Measurements from ENCODE around the gene RECK. TPM values are rescaled to one million over a fixed set of nuclear protein-coding genes. Genes with fewer than 3 reads are reported as not detected.

Gene RECK
- total RNA-seq, 1 donor from 2014 or later, result 5.4 TPM

DNA sequence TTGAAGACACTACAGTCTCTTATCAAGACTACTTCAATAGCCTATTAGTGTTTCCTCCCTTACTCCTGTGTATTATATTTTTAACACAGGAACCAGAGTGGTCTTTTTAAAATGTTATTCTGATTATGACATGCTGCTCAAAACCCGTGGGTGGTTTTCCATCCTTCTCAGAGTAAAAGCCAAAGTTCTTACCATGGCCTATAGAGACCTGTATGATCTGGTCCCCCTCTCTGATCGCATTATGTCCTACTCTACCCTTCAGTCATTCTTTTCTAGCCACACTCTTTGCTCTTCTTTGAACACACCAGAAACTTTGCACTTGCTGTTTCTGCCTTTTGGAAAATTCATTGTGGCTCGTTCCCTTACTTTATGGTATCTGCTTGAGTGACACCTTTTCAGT lies 13.8 kb downstream of the RECK start:
- H3K27ac ChIP-seq (replicated peaks), result no peak overlapping the region
- no peaks in the 10 kb centered on the region for H3K27me3 ChIP-seq (ENCODE audit: low read depth)
- intact Hi-C loops (cut with micrococcal nuclease), result no loop called here
- no peaks in the 10 kb centered on the region for H3K36me3 ChIP-seq
- TF ChIP-seq, protein P1, sequence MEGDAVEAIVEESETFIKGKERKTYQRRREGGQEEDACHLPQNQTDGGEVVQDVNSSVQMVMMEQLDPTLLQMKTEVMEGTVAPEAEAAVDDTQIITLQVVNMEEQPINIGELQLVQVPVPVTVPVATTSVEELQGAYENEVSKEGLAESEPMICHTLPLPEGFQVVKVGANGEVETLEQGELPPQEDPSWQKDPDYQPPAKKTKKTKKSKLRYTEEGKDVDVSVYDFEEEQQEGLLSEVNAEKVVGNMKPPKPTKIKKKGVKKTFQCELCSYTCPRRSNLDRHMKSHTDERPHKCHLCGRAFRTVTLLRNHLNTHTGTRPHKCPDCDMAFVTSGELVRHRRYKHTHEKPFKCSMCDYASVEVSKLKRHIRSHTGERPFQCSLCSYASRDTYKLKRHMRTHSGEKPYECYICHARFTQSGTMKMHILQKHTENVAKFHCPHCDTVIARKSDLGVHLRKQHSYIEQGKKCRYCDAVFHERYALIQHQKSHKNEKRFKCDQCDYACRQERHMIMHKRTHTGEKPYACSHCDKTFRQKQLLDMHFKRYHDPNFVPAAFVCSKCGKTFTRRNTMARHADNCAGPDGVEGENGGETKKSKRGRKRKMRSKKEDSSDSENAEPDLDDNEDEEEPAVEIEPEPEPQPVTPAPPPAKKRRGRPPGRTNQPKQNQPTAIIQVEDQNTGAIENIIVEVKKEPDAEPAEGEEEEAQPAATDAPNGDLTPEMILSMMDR (IDR thresholded peaks at IDR 0.05; ENCODE audit: borderline replicate concordance), result no peak
- no peaks in the 10 kb centered on the region for H3K9me3 ChIP-seq (replicated peaks)
- no peak for DNase-seq
- H3K4me3 ChIP-seq, result no peak overlapping the region
- peaks cover 47% of the 10 kb centered on the region for H3K4me1 ChIP-seq

DNA sequence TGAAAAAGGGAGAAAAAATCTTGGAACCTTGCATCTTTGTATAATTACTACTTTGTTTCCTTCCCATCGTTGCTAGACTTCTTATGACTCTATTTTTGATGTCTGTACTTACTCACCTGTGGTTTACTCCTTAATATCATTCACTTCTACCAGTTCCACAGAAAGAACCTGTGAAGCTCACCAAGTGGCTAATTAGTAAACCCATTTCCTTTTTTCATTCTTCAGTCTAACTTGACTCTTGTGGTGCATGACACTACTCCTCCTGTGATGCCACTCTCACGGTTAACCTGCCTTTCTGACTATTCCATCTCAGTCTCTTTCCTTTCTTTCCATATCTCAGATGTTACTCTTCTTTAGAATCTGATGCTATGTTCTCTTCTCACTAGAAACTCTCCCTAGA lies 14.6 kb downstream of the RECK start:
- TF ChIP-seq, protein P1 (IDR thresholded peaks at IDR 0.05; ENCODE audit: borderline replicate concordance), result no peak
- H3K4me1 ChIP-seq, result peaks cover 38% of the 10 kb centered on the region
- no peak for DNase-seq
- intact Hi-C loops (cut with micrococcal nuclease), result no loop called here
- H3K27me3 ChIP-seq (ENCODE audit: low read depth), result no peaks in the 10 kb centered on the region
- no peak overlapping the region for H3K27ac ChIP-seq (replicated peaks)
- H3K9me3 ChIP-seq (replicated peaks), result no peaks in the 10 kb centered on the region
- no peaks in the 10 kb centered on the region for H3K36me3 ChIP-seq
- H3K4me3 ChIP-seq, result no peak overlapping the region

DNA sequence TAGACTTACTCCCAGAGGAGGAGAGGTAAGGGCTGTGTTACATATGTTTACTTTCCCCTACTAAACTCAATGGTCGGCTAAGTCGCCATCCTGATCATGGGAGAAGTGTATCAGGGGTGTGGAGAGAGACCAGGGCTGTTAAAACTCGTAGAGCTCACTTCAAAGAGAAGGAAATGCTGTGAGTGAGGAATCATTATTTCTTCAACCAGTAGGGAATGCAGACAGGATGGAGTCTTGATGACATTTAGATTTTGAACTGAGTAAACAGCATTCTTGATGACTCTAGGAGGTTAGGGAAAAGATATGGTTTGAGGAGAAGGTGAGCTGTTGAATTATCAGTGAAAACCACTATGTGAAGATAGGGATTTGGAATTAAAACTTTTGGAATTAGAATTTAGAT lies 17.3 kb downstream of the RECK start:
- no peak for DNase-seq
- peaks cover 22% of the 10 kb centered on the region for H3K4me1 ChIP-seq
- H3K36me3 ChIP-seq, result no peaks in the 10 kb centered on the region
- H3K4me3 ChIP-seq, result no peak overlapping the region
- intact Hi-C loops (cut with micrococcal nuclease), result no loop called here
- no peaks in the 10 kb centered on the region for H3K27me3 ChIP-seq (ENCODE audit: low read depth)
- H3K9me3 ChIP-seq (replicated peaks), result no peaks in the 10 kb centered on the region
- TF ChIP-seq, protein P1 (IDR thresholded peaks at IDR 0.05; ENCODE audit: borderline replicate concordance), result no peak
- H3K27ac ChIP-seq (replicated peaks), result no peak overlapping the region

DNA sequence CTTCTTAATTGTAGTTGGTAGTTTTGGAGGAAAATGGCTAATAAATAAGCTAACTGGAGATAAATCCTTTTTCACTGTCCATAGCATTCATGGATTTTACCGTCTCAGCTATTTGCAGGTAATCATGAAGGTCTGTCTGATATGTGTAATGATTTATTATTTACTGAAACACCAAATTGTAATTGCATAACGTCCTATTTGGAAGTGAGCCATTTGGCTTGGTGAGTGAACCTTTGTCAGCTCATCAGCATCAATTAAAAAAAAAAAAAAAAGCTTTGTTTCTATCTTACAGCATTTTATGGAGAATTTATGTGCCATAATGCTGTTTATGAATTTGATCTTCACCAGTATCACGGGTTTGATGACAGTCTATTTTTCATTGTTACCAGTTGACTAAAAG lies 20.2 kb downstream of the RECK start:
- H3K27ac ChIP-seq (replicated peaks), result no peak overlapping the region
- TF ChIP-seq, protein P1 (IDR thresholded peaks at IDR 0.05; ENCODE audit: borderline replicate concordance), result no peak
- peaks cover 7% of the 10 kb centered on the region for H3K36me3 ChIP-seq
- H3K4me3 ChIP-seq, result no peak overlapping the region
- no peaks in the 10 kb centered on the region for H3K9me3 ChIP-seq (replicated peaks)
- H3K4me1 ChIP-seq, result peaks cover 10% of the 10 kb centered on the region
- H3K27me3 ChIP-seq (ENCODE audit: low read depth), result no peaks in the 10 kb centered on the region
- no peak for DNase-seq
- intact Hi-C loops (cut with micrococcal nuclease), result no loop called here

DNA sequence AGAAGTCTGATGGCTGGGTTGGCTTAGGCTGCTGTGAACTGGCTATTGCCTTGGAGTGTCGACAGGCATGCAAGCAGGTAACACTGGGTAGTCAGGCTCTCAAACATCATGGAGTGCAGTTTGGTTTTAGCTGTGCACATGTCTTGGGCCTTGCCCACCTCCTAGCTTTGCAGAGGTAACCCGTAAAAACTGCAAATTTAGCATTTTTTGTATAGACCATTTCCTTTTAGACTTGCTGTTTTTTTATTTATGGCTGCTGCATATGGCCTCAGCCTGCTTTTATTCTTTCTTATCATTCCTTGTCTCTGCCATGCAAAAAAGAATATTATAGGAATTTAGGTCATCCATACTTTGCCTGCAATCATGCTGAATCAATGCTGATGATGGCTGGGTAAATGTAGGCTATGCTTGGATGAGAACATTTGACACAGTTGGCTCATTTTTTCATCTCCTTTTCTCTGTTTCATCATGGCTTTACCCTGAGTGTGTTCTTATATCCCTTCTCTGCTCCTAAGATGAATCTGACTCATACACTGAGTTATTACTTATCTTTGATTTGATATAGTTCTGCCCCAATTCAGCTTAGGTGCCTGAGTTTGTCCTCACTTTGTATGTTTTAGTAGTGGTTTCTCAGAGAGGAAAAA lies 27.2 kb downstream of the RECK start:
- intact Hi-C loops (cut with micrococcal nuclease), result no loop called here
- no peak for DNase-seq
- Histone ChIP-seq H3K4me1 (no peaks in the 10 kb centered on the region), H3K27ac (replicated peaks) (no peak overlapping the region), H3K36me3 (peaks cover 20% of the 10 kb centered on the region), H3K9me3 (replicated peaks) (no peaks in the 10 kb centered on the region), H3K27me3 (ENCODE audit: low read depth) (no peaks in the 10 kb centered on the region), H3K4me3 (no peak overlapping the region)
- TF ChIP-seq, protein P1 (IDR thresholded peaks at IDR 0.05; ENCODE audit: borderline replicate concordance), result no peak
